22Rv1 (cell line): Measurements from ENCODE around the gene EHD4.

ENCODE experiments used
- H3K27ac ChIP-seq: fragments of 450-650 bp; 2 replicates; pipeline ENCODE4 v1.5.1; 2017
- CTCF ChIP-seq: fragments of 450-650 bp; IDR thresholded peaks from 2 replicates; pipeline ENCODE4 v1.5.1; 2017; ENCODE audit warnings: mild to moderate bottlenecking
- ZFX ChIP-seq: fragments of 450-650 bp; IDR thresholded peaks from 2 replicates; pipeline ENCODE4 v1.6.1; 2017; ENCODE audit warnings: antibody characterized with exemption, borderline replicate concordance

The EHD4 gene

GRCh38 chr15:41919954-41920538 lies 52.3 kb downstream of the EHD4 start:
- peak overlapping the region; percentile 38 for H3K27ac ChIP-seq

GRCh38 chr15:41919201-41919820 lies 53.0 kb downstream of the EHD4 start:
- TF ChIP-seq CTCF, result no peak
- TF ChIP-seq ZFX, result no peak
- peak overlapping the region; percentile 38; the same call in 1 of the 2 replicates for H3K27ac ChIP-seq

More at GRCh38 chr15:41919954-41920538, 52.3 kb downstream of the EHD4 start:
- TF ChIP-seq CTCF (no peak), ZFX (no peak)

- no peak for TF ChIP-seq ZFX
- no peak for TF ChIP-seq CTCF
- no peak overlapping the region for H3K27ac ChIP-seq
Measured at GRCh38 chr15:41918506-41919126, 53.7 kb downstream of the EHD4 start.

- H3K27ac ChIP-seq, result no peak overlapping the region
- TF ChIP-seq ZFX, result no peak
- no peak for TF ChIP-seq CTCF
Measured at GRCh38 chr15:41917767-41918430, 54.5 kb downstream of the EHD4 start.

GRCh38 chr15:41915255-41915994 lies 56.9 kb downstream of the EHD4 start:
- TF ChIP-seq ZFX, result no peak
- no peak for TF ChIP-seq CTCF

GRCh38 chr15:41914411-41914810 lies 57.9 kb downstream of the EHD4 start:
- no peak overlapping the region for H3K27ac ChIP-seq
- no peak for TF ChIP-seq CTCF

More at GRCh38 chr15:41915255-41915994, 56.9 kb downstream of the EHD4 start:
- H3K27ac ChIP-seq, result no peak overlapping the region
